Osteocyte (in vitro differentiated cells): Measurements from ENCODE around the gene DNAJC30. TPM values are rescaled to one million over a fixed set of nuclear protein-coding genes. Genes with fewer than 3 reads are reported as not detected.

Source experiments
- DNase-seq: peaks from one replicate; pipeline ENCODE4 v3.0.0; 2021; ENCODE audit warnings: mixed read lengths; ENCODE audit not compliant: unreplicated experiment; ENCODE audit errors: extremely low spot score
- H3K27ac Mint-ChIP-seq: one replicate; pipeline ENCODE4 v1.8.0; 2021; ENCODE audit warnings: mild to moderate bottlenecking, mixed read lengths; ENCODE audit not compliant: unreplicated experiment
- H3K27me3 Mint-ChIP-seq: one replicate; pipeline ENCODE4 v1.8.0; 2021; ENCODE audit warnings: mixed read lengths; ENCODE audit not compliant: unreplicated experiment
- H3K36me3 Mint-ChIP-seq: one replicate; pipeline ENCODE4 v1.8.0; 2021; ENCODE audit warnings: mixed read lengths; ENCODE audit not compliant: unreplicated experiment
- H3K4me1 Mint-ChIP-seq: one replicate; pipeline ENCODE4 v1.8.0; 2021; ENCODE audit warnings: mixed read lengths; ENCODE audit not compliant: unreplicated experiment
- H3K4me3 Mint-ChIP-seq: one replicate; pipeline ENCODE4 v1.8.0; 2021; ENCODE audit warnings: mild to moderate bottlenecking, moderate library complexity, mixed read lengths; ENCODE audit not compliant: unreplicated experiment
- H3K9me3 Mint-ChIP-seq: one replicate; pipeline ENCODE4 v1.8.0; 2021; ENCODE audit warnings: mixed read lengths; ENCODE audit not compliant: unreplicated experiment
- total RNA-seq: library from RNA; stranded (reverse); gene quantifications from 2 replicates; pipeline ENCODE4 v1.2.1, GENCODE V29; 2021
- TF ChIP-seq, protein P1 (sequence below): fragments of 200-600 bp; sonication (generic); IDR thresholded peaks from 2 replicates; pipeline ENCODE4 v1.5.0; 2021; ENCODE audit warnings: antibody characterized with exemption, mild to moderate bottlenecking, moderate library complexity

The DNAJC30 gene
- total RNA-seq, 1 donor from 2014 or later: 14.5 TPM

DNA sequence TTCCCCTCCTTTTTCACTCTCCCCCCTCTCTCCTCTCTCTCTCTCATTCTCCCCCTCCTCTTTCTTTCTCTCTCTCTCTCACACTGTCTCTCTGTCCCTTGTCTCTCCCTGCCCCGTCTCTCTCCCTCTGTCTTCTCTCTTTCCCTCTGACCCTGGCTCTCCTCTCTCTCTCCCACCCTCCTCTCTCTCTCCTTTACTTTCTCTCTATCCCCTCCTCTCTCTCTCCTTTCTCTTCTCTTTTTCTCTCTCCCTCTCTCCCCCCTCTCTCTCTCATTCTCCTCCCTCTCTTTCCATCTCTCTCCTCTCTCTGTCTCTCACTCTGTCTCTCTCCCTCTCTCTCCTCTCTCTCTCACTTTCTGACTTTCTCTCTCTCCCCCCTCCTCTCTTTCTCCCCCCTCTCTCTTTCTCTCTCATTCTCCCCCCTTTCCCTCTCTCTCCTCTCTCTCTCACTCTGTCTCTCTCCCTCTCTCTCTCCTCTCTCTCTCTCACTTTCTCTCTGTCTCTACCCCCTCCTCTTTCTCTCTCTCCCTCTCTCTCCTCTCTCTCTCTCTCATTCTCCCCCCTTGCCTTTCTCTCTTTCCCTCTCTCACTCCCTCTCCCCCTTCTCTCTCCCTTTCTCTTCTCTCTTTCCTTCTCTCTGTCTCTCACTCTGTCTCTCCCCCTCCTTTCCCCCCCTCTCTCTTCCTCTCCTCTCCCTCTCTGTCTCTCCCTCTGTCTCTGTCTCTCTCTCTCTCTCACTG, 34.5 kb downstream of the DNAJC30 start:
- H3K27ac Mint-ChIP-seq: no peak overlapping the region
- H3K36me3 Mint-ChIP-seq: no peaks in the 10 kb centered on the region
- no peak for DNase-seq
- no peaks in the 10 kb centered on the region for H3K9me3 Mint-ChIP-seq
- peaks cover 73% of the 10 kb centered on the region for H3K27me3 Mint-ChIP-seq
- peak overlapping the region; percentile 54 for H3K4me3 Mint-ChIP-seq
- peaks cover 9% of the 10 kb centered on the region for H3K4me1 Mint-ChIP-seq
- TF ChIP-seq, protein P1, sequence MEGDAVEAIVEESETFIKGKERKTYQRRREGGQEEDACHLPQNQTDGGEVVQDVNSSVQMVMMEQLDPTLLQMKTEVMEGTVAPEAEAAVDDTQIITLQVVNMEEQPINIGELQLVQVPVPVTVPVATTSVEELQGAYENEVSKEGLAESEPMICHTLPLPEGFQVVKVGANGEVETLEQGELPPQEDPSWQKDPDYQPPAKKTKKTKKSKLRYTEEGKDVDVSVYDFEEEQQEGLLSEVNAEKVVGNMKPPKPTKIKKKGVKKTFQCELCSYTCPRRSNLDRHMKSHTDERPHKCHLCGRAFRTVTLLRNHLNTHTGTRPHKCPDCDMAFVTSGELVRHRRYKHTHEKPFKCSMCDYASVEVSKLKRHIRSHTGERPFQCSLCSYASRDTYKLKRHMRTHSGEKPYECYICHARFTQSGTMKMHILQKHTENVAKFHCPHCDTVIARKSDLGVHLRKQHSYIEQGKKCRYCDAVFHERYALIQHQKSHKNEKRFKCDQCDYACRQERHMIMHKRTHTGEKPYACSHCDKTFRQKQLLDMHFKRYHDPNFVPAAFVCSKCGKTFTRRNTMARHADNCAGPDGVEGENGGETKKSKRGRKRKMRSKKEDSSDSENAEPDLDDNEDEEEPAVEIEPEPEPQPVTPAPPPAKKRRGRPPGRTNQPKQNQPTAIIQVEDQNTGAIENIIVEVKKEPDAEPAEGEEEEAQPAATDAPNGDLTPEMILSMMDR: no peak

DNA sequence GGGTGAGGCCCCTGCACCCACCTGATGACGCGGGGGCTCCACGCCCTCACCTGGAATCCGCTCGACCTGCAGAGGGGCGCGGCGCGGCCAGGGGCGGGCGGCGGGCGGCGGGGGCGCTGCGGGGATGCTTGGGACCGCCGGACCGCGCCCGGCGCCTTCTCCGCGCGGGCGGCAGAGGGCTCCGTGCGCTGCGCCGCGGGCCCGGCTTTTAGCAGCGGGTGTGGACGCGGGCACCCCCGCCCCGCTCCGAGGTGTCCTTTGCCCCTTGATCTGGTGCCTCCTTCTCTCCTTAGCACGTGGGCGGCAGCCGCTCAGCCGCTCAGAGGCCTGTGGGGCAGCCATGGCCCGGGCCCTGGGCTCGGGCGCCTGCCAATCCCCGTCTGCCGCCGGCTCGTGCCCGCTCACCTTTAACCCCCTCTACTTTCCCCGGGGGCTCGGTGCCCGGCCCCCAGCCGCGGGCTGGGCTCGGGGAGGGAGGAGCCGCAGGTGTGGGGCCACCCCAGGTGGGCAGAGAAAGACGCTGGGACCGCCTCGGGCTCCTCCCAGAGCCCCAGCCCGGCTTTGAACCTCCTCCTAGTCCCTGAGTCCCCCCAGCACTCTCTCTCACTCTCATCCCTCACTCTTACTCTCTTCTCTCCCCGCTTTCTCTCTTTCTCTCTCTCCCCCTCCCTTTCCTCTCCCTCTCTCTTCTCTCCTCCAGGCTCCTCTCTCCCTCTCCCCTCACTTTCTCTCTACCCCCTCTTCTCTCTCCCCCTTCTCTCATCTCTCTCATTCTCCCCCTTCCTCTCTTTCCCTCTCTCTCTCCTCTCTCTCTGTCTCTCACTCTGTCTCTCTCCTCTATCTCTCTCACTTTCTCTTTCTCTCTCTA, 35.3 kb downstream of the DNAJC30 start:
- no peaks in the 10 kb centered on the region for H3K9me3 Mint-ChIP-seq
- no peak for DNase-seq

DNA sequence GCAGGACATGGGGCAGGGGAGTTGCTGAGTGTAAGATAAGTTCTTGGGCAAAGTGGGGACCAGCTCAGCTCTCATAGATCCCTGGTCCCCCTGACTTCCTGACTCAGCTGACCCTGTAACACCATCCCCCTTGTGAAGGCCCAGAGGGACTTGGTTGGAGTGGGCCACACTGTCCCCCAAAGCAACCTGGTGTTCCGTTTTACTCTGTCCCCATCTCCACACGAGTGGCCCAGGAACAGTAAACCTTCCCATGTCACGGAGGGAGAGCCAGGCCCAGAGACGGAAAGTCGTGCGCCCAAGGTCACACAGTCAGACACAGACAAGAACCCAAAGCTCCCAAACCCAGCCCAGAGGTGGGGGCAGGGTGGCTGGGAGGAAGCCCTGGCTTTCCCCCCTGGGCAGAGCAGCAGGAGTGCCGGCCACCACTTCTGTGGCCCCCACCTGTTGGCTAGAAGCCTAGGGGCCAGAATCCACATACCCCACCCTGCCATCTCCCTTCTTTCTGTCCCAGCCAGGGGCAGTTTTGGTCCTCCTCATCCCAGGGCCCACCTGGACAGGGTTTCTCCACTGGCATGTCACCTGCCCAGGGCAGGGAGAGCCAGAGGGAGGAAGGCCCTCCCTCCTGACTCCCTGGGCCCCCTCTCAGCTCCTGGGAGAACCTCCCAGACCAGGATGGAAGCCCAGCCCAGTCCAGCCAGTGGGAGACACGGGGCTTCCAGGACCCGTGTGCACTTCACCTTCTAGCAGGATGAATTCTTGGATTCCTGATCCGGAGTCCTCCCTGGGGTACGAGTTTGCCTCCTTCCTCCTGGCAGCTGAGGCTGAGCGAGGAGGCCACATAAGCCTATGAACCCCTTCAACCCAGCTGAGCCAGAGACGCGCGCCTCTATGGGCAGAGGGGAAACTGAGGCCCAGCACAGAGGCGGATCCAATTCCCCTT, 36.2 kb downstream of the DNAJC30 start:
- H3K27ac Mint-ChIP-seq: no peak overlapping the region
- H3K4me1 Mint-ChIP-seq: peaks cover 9% of the 10 kb centered on the region
- no peaks in the 10 kb centered on the region for H3K9me3 Mint-ChIP-seq
- DNase-seq: no peak
- peaks cover 67% of the 10 kb centered on the region for H3K27me3 Mint-ChIP-seq
- no peaks in the 10 kb centered on the region for H3K36me3 Mint-ChIP-seq
- peak overlapping the region; percentile 22 for H3K4me3 Mint-ChIP-seq
- TF ChIP-seq, protein P1: no peak

More for the DNA sequence above, 35.3 kb downstream of the DNAJC30 start:
- Mint-ChIP-seq H3K4me3 (peak overlapping the region; percentile 54), H3K27me3 (peaks cover 72% of the 10 kb centered on the region), H3K36me3 (no peaks in the 10 kb centered on the region), H3K27ac (no peak overlapping the region), H3K4me1 (peaks cover 9% of the 10 kb centered on the region)
- TF ChIP-seq, protein P1: peak; percentile 18

DNA sequence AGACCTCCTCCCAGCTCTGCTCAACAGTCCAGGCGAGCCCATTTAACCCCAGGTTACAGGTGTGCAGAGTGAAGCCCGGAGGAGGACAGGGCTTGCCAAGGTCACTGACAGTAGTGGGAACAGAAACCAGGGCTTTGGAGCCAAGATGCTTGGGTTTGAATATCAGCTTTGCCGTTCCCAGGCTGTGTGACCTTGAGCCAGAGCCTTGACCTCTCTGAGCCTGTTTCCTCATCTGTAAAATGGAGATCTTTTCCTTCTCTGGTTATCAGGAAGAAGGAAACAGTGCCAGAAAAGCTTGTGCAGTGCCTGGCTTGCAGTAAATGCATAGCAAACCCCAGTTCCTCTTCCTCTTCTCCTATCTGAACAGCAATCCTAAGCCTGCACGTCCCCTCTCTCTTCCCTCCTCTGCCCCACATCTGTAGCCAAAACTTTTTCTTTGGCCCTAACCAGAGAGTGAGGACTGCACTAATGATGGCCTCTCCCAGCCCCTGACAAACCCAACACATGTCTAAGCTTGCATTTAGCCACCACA, 37.5 kb downstream of the DNAJC30 start:
- Mint-ChIP-seq H3K9me3 (no peaks in the 10 kb centered on the region), H3K4me3 (no peak overlapping the region), H3K4me1 (peaks cover 9% of the 10 kb centered on the region), H3K27ac (no peak overlapping the region), H3K36me3 (no peaks in the 10 kb centered on the region), H3K27me3 (peaks cover 62% of the 10 kb centered on the region)
- TF ChIP-seq, protein P1: no peak
- DNase-seq: no peak
